Testis (tissue), 3 donors: ENCODE data around the gene CDKN1C. TPM values are rescaled to one million over a fixed set of nuclear protein-coding genes. Genes with fewer than 3 reads are reported as not detected.

Experiments
- DNase-seq: peaks from one replicate; pipeline ENCODE4 v3.0.0-alpha.2; 2019
- H3K27ac ChIP-seq, 2 donors: fragments of 200-600 bp; sonication (generic); one replicate each; pipeline ENCODE4 v1.5.1; 2019
- H3K27me3 ChIP-seq: fragments of 200-600 bp; sonication (generic); one replicate; pipeline ENCODE4 v1.5.1; 2019
- H3K36me3 ChIP-seq: fragments of 200-600 bp; sonication (generic); one replicate; pipeline ENCODE4 v1.5.1; 2017; ENCODE audit warnings: low read depth; ENCODE audit errors: missing control alignments
- H3K4me1 ChIP-seq: fragments of 200-600 bp; sonication (generic); one replicate; pipeline ENCODE4 v1.5.1; 2019
- H3K4me3 ChIP-seq, 2 donors: fragments of 200-600 bp; sonication (generic); one replicate each; pipeline ENCODE4 v1.5.1; 2017 to 2019
- H3K9me3 ChIP-seq: fragments of 200-600 bp; sonication (generic); one replicate; pipeline ENCODE4 v1.5.1; 2017
- POLR2A ChIP-seq: fragments of 450-650 bp; IDR thresholded peaks from one replicate; pipeline ENCODE4 v1.6.1; 2017; ENCODE audit warnings: antibody characterized with exemption, mild to moderate bottlenecking, moderate library complexity
- WGBS, 2 donors: methylation state at CpG; one replicate each; pipeline ENCODE4 v1.1.5; 2018; 5-methylcytosine and 5-hydroxymethylcytosine counted together
- intact Hi-C: fragments of 100-400 bp; cut with DNase I; formaldehyde crosslinking; loops from one replicate; pipeline ENCODE4 v1.15.1; 2023; ENCODE audit warnings: low total_unique reads
- polyA plus RNA-seq: library from polyadenylated mRNA; stranded (reverse); fragments of 350-450 nt; fragmentation: Illumina TruSeq; extraction: RNeasy Lipid Tissue Mini Kit (QIAGEN cat#74804); gene quantifications from one replicate; pipeline ENCODE4 v1.2.3, GENCODE V29; 2014; ENCODE audit warnings: low read depth, low replicate concordance; ENCODE audit not compliant: insufficient read depth
- total RNA-seq, 2 donors: library from RNA; depleted of rRNA; stranded (reverse); fragments of >200 nt; gene quantifications; one replicate each; pipeline ENCODE4 v1.2.3, GENCODE V29; 2016
- TF ChIP-seq, protein P1 (sequence below), 3 experiments: fragments of 450-650 bp in 2 of 3; fragments of 200-600 bp in 1 of 3; sonication (generic) in 1 of 3; IDR thresholded peaks; one replicate each; pipeline ENCODE4 v1.5.1; 2016 to 2019; ENCODE audit warnings: antibody characterized with exemption in 3 of 3, mild to moderate bottlenecking in 2 of 3, moderate library complexity in 1 of 3

CDKN1C gene
- total and polyA plus RNA-seq, 3 donors from 2014 or later: 15.2 to 34.9 (median 24.3) TPM

DNA sequence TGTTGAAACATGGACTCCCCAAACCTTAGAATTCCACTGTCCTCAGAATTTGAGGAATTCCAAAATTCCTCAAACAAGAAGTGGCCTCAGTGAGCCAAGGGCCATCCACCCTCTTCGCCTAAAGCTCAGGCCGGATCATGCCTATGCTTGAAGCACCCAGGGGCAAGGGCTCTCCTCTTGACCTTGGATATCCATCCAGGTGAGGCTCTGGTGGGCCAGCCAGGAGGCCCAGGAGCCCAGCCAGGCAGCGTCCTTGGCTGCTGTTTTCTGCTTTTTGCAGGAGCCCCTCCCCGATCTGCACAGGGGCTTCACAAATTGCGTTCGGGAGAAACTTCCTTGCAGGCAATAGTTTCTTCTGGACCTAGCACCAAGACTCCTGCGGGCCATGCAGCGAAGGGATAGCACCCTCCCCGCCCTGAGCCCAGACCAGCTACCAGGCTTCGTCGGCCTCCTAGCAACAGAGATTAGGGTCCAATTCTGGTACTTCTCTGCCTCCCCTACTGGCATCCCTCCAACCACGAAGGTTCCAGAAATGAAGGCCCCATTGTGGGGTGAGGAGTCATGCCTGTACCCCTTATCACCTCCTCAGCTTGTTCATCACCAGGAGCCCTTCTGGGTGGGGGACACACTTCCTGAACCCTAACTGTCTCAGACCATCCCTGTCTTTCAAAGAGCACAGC, 41.7 kb upstream of the CDKN1C start:
- Histone ChIP-seq H3K27ac (no peak overlapping the region), H3K4me1 (peaks cover 12% of the 10 kb centered on the region), H3K4me3 (no peak overlapping the region), H3K36me3 (no peaks in the 10 kb centered on the region), H3K9me3 (no peaks in the 10 kb centered on the region), H3K27me3 (no peaks in the 10 kb centered on the region)
- 80 to 88% methylated on average over 6 to 12 of the region's 12 CpGs for WGBS, 2 donors
- DNase-seq: no peak
- no peak for TF ChIP-seq POLR2A
- TF ChIP-seq, protein P1, sequence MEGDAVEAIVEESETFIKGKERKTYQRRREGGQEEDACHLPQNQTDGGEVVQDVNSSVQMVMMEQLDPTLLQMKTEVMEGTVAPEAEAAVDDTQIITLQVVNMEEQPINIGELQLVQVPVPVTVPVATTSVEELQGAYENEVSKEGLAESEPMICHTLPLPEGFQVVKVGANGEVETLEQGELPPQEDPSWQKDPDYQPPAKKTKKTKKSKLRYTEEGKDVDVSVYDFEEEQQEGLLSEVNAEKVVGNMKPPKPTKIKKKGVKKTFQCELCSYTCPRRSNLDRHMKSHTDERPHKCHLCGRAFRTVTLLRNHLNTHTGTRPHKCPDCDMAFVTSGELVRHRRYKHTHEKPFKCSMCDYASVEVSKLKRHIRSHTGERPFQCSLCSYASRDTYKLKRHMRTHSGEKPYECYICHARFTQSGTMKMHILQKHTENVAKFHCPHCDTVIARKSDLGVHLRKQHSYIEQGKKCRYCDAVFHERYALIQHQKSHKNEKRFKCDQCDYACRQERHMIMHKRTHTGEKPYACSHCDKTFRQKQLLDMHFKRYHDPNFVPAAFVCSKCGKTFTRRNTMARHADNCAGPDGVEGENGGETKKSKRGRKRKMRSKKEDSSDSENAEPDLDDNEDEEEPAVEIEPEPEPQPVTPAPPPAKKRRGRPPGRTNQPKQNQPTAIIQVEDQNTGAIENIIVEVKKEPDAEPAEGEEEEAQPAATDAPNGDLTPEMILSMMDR (IDR thresholded peaks at IDR 0.05): no peak
- intact Hi-C loops: no loop called here

DNA sequence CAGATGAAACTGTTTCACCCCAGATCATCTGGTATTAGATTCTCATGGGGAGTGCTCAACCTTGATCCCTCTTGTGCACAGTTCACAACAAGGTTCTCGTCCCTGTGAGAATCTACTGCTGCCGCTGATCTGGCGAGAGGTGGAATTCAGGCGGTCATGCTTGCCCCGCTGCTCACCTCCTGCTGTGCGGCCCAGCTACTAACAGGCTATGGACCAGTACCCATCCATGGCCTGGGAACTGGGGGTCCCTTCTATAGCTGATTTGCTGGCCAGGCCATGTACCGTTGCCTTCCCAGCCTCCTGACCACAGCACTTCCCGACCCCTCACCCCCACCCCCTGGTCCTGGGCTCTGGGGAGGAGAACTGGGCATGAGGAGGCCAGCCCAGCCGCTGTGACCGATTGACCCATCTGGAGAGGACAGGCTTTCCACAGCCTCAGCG, 41.1 kb upstream of the CDKN1C start:
- no peak for TF ChIP-seq POLR2A
- TF ChIP-seq, protein P1 (IDR thresholded peaks at IDR 0.05): no peak
- Histone ChIP-seq H3K27me3 (no peaks in the 10 kb centered on the region), H3K4me1 (peaks cover 12% of the 10 kb centered on the region), H3K27ac (no peak overlapping the region), H3K9me3 (no peaks in the 10 kb centered on the region), H3K4me3 (no peak overlapping the region), H3K36me3 (no peaks in the 10 kb centered on the region)
- no peak for DNase-seq
- intact Hi-C loops: no loop called here
- WGBS, 2 donors: 92 to 95% methylated on average over 11 of the region's 11 CpGs

DNA sequence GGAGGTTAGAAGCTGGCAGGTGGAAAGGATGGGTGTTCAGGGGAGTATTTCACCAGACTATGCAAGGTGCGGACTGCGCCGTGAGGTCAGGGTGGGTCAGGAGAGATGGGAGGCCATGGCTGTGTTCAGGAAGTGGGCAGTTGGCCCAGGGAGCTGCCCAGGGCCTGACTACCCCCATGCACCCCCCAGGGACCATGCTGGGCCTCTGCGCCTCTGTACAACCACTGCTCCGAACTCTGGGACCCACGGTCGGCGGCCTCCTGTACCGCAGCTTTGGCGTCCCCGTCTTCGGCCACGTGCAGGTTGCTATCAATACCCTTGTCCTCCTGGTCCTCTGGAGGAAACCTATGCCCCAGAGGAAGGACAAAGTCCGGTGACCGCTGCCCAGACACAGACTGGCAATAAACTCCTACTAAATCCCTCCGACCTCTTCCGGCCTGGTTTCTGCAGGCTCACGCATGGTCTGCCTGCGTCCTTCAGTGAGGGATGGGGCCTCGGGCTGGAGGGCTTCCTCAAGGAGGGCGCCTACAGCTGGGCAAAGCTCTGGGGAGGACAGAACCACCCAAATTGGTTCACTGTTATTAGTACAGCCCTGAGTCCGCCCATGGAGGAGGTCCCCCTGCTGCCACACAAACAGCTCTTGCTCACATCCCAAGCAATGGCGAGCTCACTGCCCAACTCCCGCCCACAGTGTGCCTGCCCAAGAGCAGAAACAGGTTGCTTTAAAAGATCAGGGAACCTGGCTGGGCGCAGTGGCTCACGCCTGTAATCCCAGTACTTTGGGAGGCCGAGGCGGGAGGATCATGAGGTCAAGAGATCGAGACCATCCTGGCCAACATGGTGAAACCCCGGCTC, 39.5 kb upstream of the CDKN1C start:
- no peaks in the 10 kb centered on the region for H3K27me3 ChIP-seq
- TF ChIP-seq POLR2A: no peak
- TF ChIP-seq, protein P1 (IDR thresholded peaks at IDR 0.05): no peak
- no peak overlapping the region for H3K27ac ChIP-seq
- no peaks in the 10 kb centered on the region for H3K9me3 ChIP-seq
- DNase-seq: no peak
- intact Hi-C loops: no loop called here
- H3K36me3 ChIP-seq: no peaks in the 10 kb centered on the region
- no peak overlapping the region for H3K4me3 ChIP-seq
- WGBS, 2 donors: 93 to 95% methylated on average over 29 to 30 of the region's 30 CpGs
- peaks cover 6% of the 10 kb centered on the region for H3K4me1 ChIP-seq

DNA sequence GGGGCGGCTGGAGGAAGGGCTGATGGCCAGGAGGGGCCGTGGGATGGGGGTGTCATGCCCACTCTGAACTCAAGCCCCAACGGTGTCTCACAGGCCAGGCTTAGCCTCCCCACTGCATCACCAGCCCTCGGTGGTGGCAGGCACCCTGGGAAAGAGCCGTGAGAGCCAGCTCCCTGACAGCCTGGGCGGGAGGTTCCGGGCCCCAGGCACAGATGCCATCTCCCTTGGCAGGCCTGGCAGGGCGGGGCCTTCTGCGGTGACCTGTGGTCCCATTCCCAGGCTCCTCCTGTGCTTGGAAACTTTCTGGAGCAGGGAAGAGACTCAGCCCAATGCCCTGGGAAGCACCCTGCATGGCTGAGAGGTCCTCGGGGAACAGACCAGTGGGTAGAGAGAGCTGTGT, 38.8 kb upstream of the CDKN1C start:
- no peaks in the 10 kb centered on the region for H3K27me3 ChIP-seq
- DNase-seq: no peak
- H3K27ac ChIP-seq: no peak overlapping the region
- intact Hi-C loops: no loop called here
- H3K4me1 ChIP-seq: peaks cover 5% of the 10 kb centered on the region
- H3K36me3 ChIP-seq: no peaks in the 10 kb centered on the region
- H3K4me3 ChIP-seq: no peak overlapping the region
- no peaks in the 10 kb centered on the region for H3K9me3 ChIP-seq
- WGBS, 2 donors: 89 to 100% methylated on average over 5 to 10 of the region's 10 CpGs
- TF ChIP-seq, protein P1 (IDR thresholded peaks at IDR 0.05): no peak
- no peak for TF ChIP-seq POLR2A
